OCI-LY3 (cell line): ENCODE data around the gene KRTAP21-1.
A peak's percentile ranks its signal among the peaks of the same experiment; 100 is the strongest.

Experiments
- H2AFZ ChIP-seq: fragments of 200-600, 300-600 bp; shearing (Covaris generic); 2 replicates; pipeline ENCODE4 v1.6.0; 2014; ENCODE audit warnings: antibody characterized with exemption, low read depth, low read length
- H3K27ac ChIP-seq: fragments of 200-600, 300-600 bp; sonication (generic); 2 replicates; pipeline ENCODE4 v1.5.1; 2014; ENCODE audit warnings: mild to moderate bottlenecking, low read length, moderate library complexity, mixed read lengths
- H3K27me3 ChIP-seq: fragments of 200-600, 300-600 bp; sonication (generic); 2 replicates; pipeline ENCODE4 v1.6.1; 2014; ENCODE audit warnings: low read depth, low read length, mixed read lengths
- H3K36me3 ChIP-seq: fragments of 200-600, 300-600 bp; sonication (generic); replicated peaks from 2 replicates; pipeline ENCODE3; 2014; ENCODE audit warnings: low read depth, low read length, mixed read lengths
- H3K4me1 ChIP-seq: fragments of 300-600, 200-600 bp; sonication (generic); 2 replicates; pipeline ENCODE4 v1.6.1; 2014; ENCODE audit warnings: low read length, mixed read lengths
- H3K4me2 ChIP-seq: fragments of 200-600, 300-600 bp; sonication (generic); 2 replicates; pipeline ENCODE4 v1.6.1; 2014; ENCODE audit warnings: low read length, mixed read lengths
- H3K4me3 ChIP-seq: fragments of 300-600, 200-600 bp; sonication (generic); 2 replicates; pipeline ENCODE4 v1.5.1; 2014; ENCODE audit warnings: antibody characterized with exemption, mild to moderate bottlenecking, low read length, moderate library complexity
- H3K79me2 ChIP-seq: fragments of 300-600, 200-600 bp; shearing (Covaris generic); 2 replicates; pipeline ENCODE4 v1.6.1; 2014; ENCODE audit warnings: mild to moderate bottlenecking, low read length, mixed read lengths
- H3K9ac ChIP-seq: fragments of 300-600, 200-600 bp; shearing (Covaris generic); 2 replicates; pipeline ENCODE4 v1.6.0; 2014; ENCODE audit warnings: mild to moderate bottlenecking, low read length, moderate library complexity
- H3K9me3 ChIP-seq: fragments of 200-600, 300-600 bp; shearing (Covaris generic); 2 replicates; pipeline ENCODE4 v1.6.1; 2014; ENCODE audit warnings: low read length, mixed read lengths; ENCODE audit not compliant: insufficient read depth
- H4K20me1 ChIP-seq: fragments of 200-600, 300-600 bp; sonication (generic); 2 replicates; pipeline ENCODE4 v1.6.1; 2016; ENCODE audit warnings: low read length, mixed read lengths; ENCODE audit not compliant: insufficient read depth
- EZH2phosphoT487 ChIP-seq: fragments of 200-600 bp; shearing (Covaris generic); IDR thresholded peaks from 2 replicates; pipeline ENCODE4 v1.6.1; 2018; ENCODE audit warnings: antibody characterized with exemption, mixed run types, low read depth
- TF ChIP-seq, protein P1 (sequence below): fragments of 200-600, 300-600 bp; sonication (generic); IDR thresholded peaks from 2 replicates; pipeline ENCODE4 v1.5.1; 2014; ENCODE audit warnings: antibody characterized with exemption, low read length, low read depth

The KRTAP21-1 gene

DNA sequence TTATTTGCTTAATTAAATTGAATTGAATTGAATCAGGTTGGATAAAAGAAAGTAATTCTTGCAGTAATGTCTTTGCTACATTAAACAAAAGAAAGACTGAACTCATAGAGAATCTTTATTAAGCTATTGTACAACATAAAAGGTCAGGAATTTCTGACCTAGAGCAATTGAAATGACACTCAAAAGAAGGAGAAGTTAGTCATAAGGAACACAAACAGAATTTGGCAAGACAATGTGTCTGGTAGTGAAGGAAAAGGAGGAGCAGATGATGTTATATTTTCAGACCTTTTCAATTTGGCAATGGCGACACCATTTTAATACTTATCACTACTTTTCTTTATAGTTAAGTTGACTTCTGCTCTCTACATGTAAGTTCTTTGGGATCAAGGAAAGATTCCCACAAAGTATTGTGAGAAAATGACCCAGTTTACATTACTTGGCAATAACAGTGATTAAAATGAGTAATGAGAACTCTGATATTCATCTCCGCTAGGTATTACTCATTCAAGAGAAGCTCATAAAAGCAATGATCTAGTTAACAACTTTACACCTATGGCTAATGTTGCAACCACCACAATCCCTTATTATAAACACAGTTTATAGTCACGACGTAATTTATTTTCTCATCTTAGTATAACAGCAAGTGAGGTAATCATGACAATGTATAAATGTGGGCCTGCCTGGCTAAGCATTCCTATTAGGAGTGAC lies 14.7 kb upstream of the KRTAP21-1 start:
- H3K4me1 ChIP-seq = no peaks in the 10 kb centered on the region
- H4K20me1 ChIP-seq = no peaks in the 10 kb centered on the region
- no peak overlapping the region for H2AFZ ChIP-seq
- H3K9me3 ChIP-seq = no peaks in the 10 kb centered on the region
- no peak for TF ChIP-seq EZH2phosphoT487
- TF ChIP-seq, protein P1, sequence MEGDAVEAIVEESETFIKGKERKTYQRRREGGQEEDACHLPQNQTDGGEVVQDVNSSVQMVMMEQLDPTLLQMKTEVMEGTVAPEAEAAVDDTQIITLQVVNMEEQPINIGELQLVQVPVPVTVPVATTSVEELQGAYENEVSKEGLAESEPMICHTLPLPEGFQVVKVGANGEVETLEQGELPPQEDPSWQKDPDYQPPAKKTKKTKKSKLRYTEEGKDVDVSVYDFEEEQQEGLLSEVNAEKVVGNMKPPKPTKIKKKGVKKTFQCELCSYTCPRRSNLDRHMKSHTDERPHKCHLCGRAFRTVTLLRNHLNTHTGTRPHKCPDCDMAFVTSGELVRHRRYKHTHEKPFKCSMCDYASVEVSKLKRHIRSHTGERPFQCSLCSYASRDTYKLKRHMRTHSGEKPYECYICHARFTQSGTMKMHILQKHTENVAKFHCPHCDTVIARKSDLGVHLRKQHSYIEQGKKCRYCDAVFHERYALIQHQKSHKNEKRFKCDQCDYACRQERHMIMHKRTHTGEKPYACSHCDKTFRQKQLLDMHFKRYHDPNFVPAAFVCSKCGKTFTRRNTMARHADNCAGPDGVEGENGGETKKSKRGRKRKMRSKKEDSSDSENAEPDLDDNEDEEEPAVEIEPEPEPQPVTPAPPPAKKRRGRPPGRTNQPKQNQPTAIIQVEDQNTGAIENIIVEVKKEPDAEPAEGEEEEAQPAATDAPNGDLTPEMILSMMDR = no peak
- H3K4me3 ChIP-seq = no peak overlapping the region
- no peak overlapping the region for H3K4me2 ChIP-seq
- no peak overlapping the region for H3K9ac ChIP-seq
- no peaks in the 10 kb centered on the region for H3K36me3 ChIP-seq
- no peaks in the 10 kb centered on the region for H3K79me2 ChIP-seq
- H3K27me3 ChIP-seq = no peaks in the 10 kb centered on the region
- no peak overlapping the region for H3K27ac ChIP-seq

DNA sequence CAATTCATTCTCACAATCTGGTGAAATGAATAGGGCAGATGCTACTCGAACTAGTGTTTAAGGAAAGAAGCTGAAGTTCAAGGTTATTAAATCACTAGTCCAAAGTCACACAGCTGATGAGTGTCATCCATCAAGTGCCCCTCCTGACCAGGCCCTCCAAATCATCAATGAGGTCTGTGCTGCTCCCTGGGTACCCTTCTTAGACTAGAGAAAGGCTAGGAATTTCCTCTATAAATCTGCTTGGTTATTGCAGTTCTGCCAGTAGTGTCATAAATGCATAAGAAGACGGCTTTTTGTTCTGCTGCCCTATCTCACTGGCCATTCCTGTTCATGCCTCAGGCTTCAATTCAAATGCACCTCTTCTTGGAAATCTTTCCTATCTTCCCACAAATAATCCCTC lies 5.5 kb upstream of the KRTAP21-1 start:
- Histone ChIP-seq H3K4me2 (no peak overlapping the region), H3K79me2 (no peaks in the 10 kb centered on the region), H4K20me1 (no peaks in the 10 kb centered on the region), H3K4me3 (no peak overlapping the region), H3K9ac (no peak overlapping the region), H3K36me3 (no peaks in the 10 kb centered on the region), H3K27ac (no peak overlapping the region), H3K9me3 (no peaks in the 10 kb centered on the region), H3K4me1 (peaks cover 26% of the 10 kb centered on the region), H2AFZ (no peak overlapping the region), H3K27me3 (no peaks in the 10 kb centered on the region)
- TF ChIP-seq EZH2phosphoT487 = no peak
- TF ChIP-seq, protein P1 = no peak

DNA sequence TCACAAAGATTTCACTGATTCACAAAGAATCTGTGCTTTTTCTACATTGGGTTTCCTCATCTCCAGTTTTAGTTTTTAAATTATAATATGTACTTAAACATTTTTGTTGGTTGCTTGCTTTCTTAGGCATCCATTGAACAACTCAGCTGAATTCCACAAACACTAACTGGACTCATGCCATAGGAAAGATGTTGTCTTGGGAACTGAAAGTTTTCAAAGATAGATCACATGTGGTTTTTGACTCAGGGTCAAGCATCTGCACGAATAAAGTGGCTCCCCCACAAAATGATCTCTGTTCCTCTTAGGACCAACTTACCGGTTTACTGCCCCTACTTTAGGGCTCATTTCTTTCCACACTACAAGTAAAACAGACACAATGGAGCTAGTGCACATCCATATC lies 3.1 kb upstream of the KRTAP21-1 start:
- Histone ChIP-seq H3K9me3 (no peaks in the 10 kb centered on the region), H3K4me2 (peak overlapping the region; percentile 38), H4K20me1 (no peaks in the 10 kb centered on the region), H2AFZ (no peak overlapping the region), H3K9ac (no peak overlapping the region), H3K36me3 (no peaks in the 10 kb centered on the region), H3K4me1 (peaks cover 26% of the 10 kb centered on the region), H3K27me3 (no peaks in the 10 kb centered on the region), H3K27ac (no peak overlapping the region), H3K4me3 (peak overlapping the region; percentile 29; the same call in 1 of the 2 replicates), H3K79me2 (no peaks in the 10 kb centered on the region)
- TF ChIP-seq EZH2phosphoT487 = no peak
- TF ChIP-seq, protein P1 = no peak

DNA sequence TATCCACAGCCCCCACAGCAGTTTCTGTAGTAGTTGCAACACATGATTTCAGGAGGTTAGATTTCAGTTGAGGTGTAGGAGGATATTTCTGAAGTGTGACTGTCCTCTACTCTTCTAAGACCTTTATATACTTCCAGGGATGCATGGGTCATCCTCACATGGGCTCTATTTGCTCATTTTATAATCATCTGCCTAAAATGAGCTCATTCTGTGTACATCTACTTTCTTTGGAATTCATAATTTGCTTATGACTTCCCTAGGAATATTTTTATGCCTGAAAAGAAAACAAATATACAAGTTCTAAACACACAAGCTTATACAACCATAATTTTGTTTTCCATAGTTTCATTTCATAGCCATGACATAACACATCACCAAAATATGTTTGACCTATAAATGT lies 8.1 kb downstream of the KRTAP21-1 start, which contains the start of gene KRTAP21-2:
TSS of gene KRTAP21-2 (minus strand) at position 101 of the 400 bp plus-strand sequence. CDS start at position 44, 57 bp downstream.
- Histone ChIP-seq H3K4me1 (no peaks in the 10 kb centered on the region), H3K4me3 (no peak within 1 kb of the TSS), H2AFZ (no peak within 1 kb of the TSS), H3K9me3 (no peaks in the 10 kb centered on the region), H3K27ac (no peak within 1 kb of the TSS), H3K79me2 (no peaks in the 10 kb centered on the region), H4K20me1 (no peaks in the 10 kb centered on the region), H3K4me2 (no peak within 1 kb of the TSS), H3K27me3 (no peaks in the 10 kb centered on the region), H3K36me3 (no peaks in the 10 kb centered on the region), H3K9ac (no peak within 1 kb of the TSS)
- TF ChIP-seq, protein P1 = no peak
- TF ChIP-seq EZH2phosphoT487 = no peak
